ENCODE data around the gene CIAO2A.

CIAO2A gene

GRCh38 chr15:64037966-64038365 is 55.7 kb downstream of the CIAO2A start:
- no peak for DNase-seq

GRCh38 chr15:64037116-64037515 is 56.5 kb downstream of the CIAO2A start:
- DNase-seq, result no peak

- no peak for DNase-seq
Observed at GRCh38 chr15:64035525-64035924, 58.1 kb downstream of the CIAO2A start.

DNA sequence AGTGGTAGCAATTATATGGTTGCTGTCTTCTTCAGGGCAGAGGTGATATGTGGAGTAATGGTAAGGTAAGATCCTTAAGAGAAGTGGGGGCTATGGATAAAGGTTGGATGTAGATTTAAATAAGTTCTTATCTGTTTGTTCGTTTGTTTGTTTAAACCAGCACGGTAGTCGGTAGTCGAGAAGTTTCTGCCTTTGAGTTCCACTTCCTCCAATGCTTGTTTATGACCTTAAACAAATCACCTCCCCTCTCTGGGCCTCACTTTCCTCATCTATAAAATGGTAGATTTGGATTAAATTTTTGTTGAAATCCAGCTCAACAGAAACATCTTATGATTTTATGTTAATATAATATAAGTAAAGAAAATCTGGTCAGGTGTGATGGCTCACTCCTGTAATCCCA is 59.1 kb downstream of the CIAO2A start:
- no peak for DNase-seq

DNA sequence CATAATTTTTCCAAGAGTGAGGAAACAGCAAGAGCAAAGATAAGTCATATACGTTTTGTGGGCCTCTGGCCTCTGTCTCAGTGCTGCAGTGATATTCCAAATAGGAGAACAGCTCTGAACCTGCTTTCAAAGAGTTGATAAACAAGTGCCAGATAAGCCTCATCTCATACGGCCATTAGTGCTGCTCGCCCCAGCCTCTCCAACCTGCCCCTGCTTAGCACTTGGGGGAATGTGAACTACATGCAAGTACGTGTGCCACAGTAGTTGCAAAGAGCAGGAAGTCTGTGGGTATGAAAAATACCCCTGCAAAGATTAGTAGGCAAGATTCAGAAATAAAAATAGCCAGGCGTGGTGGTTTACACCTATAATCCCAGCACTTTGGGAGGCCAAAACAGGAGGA is 61.3 kb downstream of the CIAO2A start:
- no peak for DNase-seq

DNA sequence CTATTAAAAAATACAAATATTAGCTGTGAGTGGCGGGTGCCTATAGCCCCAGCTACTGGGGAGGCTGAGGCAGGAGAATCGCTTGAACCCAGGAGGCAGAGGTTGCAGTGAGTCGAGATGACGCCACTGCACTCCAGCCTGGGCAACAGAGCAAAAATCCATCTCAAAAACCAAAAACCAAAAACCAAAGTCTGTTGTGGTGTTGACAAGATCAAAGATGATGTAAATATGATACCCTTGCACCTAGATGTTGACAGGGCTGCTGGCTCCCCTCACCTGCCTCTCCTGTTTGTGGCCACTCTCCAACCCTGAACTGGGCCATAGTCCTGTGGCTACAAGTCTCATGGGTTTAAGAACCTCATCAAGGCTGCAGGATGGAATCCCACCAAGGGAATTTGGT is 63.5 kb downstream of the CIAO2A start:
- no peak for DNase-seq

- DNase-seq, result no peak
Observed at GRCh38 chr15:64029633-64030032, 64.0 kb downstream of the CIAO2A start.

- no peak for DNase-seq
Observed at GRCh38 chr15:64029110-64029509, 64.5 kb downstream of the CIAO2A start.

- no peak for DNase-seq
Observed at GRCh38 chr15:64026591-64026990, 67.0 kb downstream of the CIAO2A start.

DNA sequence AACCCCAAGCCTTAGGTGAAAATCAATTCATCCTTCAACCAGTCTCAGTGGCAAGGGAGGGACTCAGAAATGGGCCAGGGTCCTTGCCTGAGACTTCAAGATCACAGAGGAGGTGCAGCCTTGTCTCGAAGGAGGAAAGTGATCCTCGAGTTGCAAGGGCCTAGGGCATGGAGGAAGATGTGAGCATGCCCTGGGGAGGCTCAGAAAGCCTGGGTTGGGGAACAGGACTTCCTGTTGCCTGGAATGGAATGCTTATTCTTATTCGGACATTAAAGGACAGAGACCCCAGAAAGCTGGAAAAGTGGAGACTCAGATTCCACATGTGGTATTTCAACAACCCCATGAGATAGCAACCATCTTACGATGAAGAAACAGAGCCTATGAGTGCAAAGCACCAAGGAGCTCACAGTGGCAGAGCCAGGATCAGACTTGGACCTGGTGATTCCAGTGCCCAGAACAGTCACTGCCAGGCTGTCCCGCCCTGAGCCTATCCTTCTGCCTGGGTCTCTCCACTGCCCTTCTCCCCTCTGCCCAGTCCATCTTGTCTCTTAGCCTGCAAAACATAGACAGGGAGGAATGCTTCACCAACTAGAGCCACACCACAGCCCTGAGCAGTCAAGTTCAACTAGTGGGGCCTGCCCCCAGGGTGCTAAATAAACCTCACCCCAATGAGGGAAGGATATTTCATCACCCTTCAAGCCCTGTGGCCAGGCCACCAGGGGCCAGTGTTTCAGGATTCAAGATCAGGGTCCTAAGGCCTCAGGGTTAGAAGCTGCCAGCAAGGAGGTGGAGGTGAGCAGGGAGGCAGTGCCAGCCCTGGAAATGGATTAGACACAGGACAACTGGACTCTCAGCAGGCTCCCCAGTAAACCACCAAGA is 69.2 kb downstream of the CIAO2A start:
- DNase-seq, result no peak

- no peak for DNase-seq
Observed at GRCh38 chr15:64023220-64023619, 70.4 kb downstream of the CIAO2A start.

- DNase-seq, result no peak
Observed at GRCh38 chr15:64022571-64022970, 71.1 kb downstream of the CIAO2A start.

Data from NCI-H524 treated with DMSO at 0.1 percent for 48 hours (cell line).